GM13976 (cell line): ENCODE measurements around the gene BMP6.

Source experiments
- DNase-seq: peaks from one replicate; pipeline ENCODE4 v3.0.0; 2012; ENCODE audit warnings: low spot score
- in situ Hi-C: fragments of 300-500 bp; cut with MboI; formaldehyde crosslinking; loops from one replicate; pipeline ENCODE4 v1.12.0; 2022; ENCODE audit warnings: low sequenced_read_pairs, mixed read lengths, inconsistent platforms; ENCODE audit not compliant: unreplicated experiment
- TF ChIP-seq, protein P1 (sequence below): IDR thresholded peaks from 2 replicates; pipeline ENCODE4 v1.5.1; 2012; ENCODE audit warnings: borderline replicate concordance, mild to moderate bottlenecking; ENCODE audit not compliant: insufficient read depth; ENCODE audit errors: extremely low read depth, missing control alignments, control extremely low read depth

The BMP6 gene

DNA sequence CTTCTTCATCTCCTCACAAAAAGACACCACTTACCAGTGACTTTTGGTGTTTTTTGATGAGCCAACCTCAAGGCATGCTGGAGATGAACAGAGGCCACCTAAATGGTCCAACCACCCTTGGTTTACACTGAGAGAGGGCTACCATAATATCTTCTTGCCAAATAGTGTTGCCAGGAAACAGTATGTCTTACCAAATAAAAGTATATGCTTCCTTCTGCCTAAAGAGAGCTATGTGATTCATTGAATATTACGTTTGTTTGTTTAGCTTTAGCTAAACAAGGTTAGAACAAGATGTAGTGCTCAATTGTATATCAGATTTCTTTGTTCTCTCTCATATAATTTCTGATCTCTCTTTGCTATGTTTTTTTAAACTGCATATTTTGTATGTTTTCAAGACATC lies 40.6 kb upstream of the BMP6 start:
- in situ Hi-C loops = no loop called here
- no peak for DNase-seq
- TF ChIP-seq, protein P1, sequence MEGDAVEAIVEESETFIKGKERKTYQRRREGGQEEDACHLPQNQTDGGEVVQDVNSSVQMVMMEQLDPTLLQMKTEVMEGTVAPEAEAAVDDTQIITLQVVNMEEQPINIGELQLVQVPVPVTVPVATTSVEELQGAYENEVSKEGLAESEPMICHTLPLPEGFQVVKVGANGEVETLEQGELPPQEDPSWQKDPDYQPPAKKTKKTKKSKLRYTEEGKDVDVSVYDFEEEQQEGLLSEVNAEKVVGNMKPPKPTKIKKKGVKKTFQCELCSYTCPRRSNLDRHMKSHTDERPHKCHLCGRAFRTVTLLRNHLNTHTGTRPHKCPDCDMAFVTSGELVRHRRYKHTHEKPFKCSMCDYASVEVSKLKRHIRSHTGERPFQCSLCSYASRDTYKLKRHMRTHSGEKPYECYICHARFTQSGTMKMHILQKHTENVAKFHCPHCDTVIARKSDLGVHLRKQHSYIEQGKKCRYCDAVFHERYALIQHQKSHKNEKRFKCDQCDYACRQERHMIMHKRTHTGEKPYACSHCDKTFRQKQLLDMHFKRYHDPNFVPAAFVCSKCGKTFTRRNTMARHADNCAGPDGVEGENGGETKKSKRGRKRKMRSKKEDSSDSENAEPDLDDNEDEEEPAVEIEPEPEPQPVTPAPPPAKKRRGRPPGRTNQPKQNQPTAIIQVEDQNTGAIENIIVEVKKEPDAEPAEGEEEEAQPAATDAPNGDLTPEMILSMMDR = no peak

DNA sequence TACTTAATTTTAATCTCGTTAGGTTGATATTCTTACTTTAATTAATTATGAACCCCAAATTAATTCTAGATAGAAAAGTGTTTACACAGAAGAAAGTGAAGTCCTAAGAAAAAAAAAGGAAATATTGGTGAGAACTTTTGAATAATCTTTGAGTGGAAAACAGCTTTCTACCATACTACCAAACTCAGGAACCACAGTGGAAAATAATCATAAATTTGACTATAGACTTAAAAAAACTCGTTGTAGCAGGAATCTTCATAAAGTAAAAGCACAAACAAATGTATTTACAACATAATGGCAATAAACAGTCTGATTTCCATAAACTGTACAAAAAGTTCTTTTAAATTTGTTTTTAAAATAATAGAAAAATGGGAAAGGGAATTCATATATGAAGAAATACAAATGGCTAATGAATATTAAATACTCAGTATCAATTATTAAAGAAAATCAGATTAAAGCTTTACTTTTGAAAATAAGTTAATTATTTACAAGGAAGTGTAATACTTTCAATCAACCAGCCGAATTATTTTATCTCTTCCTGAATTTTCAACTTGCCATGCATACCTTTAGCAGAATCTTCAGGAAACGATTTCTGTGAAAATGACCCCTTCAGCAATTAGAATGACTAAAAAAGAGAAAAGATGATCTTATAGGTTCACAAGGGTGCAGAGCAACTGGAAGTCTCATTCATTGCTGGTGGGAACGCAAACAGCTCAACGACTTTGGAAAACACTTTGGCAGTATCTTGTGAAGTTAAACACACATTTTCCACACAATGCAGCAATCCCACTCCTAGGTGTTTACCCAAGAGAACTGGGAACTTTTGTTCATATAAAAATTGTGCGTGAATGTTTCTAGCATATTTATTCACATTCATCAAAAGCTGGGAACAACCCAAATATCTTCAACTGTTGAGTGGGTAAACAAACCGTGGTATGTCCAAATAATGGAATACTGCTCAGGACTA lies 38.5 kb upstream of the BMP6 start:
- no peak for DNase-seq
- TF ChIP-seq, protein P1 = no peak
- in situ Hi-C loops = no loop called here

DNA sequence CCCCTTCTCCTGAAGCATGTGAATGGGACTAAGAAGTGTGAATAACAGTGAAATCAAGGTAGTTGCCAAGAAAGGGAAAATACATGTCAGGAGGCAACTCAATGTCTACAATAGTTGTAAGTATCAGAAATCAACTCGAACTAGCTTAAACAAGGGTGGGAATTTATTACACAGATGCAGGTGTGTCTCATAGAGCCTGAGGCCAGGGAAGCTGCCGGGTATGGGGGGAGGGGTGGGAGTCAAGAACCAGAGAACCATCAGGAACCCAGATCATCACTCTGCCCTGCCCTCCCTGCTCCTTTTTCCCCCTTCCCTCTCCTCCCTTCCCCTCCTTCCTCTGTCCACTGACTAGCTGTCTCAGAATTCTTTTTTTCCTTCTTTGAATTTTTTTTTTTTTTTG lies 34.9 kb upstream of the BMP6 start:
- in situ Hi-C loops = no loop called here
- TF ChIP-seq, protein P1 = no peak
- no peak for DNase-seq

DNA sequence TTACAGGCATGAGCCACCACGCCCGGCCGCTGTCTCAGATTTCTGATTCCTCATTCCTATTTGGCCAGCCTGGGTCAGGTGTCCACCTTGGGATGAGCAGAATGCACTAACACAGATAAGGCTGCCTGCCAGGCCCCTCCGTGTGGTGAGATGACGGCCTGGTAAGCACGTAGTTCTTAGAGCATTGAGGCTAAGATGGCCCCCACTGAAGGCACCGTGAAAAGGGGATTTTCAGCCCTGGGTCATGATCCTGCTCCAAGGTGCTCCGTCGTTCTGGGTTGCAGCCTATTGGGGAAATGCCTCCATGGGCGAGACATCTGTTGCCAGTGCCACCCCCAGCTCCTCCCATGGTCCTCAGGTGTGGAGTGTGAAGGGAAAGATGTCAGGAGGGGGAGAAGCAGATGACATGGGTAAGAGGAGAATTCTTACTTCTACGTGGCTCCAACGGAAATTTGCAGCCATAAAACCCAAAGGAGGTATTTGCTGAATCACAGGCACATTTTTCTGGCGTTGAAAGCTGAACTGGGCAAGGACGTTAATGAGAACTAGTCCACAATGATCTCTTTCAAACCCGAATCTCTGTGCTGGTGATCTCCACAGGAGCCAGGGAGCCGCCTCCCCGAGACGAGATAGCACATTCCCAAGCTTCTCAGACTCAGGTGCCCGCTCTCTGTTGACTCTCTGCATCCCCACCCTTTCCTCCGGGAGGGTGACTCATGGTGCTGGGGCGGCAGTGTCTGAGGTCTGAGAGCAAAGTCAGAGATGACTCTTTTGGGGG lies 34.0 kb upstream of the BMP6 start:
- in situ Hi-C loops = no loop called here
- DNase-seq = no peak
- TF ChIP-seq, protein P1 = no peak

DNA sequence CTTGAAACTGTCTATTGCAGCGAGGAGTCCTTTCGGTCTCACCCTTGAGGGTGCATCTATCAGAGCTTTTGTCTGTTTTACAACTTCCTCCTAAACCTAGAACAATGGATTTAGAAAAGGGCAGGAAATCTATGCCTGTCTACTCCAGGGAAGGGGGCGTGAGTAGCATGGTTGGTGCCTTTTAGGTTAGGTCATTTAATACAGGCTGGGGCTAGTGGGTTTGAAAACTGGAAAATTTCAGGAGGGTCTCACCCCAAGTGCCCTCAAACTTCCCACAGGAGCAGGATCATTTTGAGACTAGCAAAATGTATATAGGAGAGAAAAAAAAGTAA lies 33.5 kb upstream of the BMP6 start:
- TF ChIP-seq, protein P1 = no peak
- in situ Hi-C loops = no loop called here
- DNase-seq = no peak

DNA sequence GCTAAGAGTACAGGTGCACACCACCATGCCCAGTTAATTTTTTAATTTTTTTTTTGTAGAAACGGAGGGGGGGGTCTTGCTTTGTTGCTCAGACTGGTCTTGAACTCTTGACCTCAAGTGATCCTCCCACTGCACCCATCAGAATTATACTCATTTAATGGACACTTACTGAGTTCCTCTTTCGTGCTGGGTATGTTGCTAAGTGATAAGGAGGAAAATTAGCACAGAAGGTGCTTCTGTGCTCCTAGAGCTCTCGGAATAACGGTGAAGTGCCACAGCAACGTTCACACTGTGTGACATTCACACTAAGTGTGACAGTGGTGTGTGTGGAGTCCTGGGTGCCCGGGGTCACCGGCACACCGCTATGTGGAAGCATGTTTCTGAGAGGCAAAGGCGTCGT lies 32.1 kb upstream of the BMP6 start:
- TF ChIP-seq, protein P1 = no peak
- in situ Hi-C loops = no loop called here
- no peak for DNase-seq
